22Rv1 (cell line): ENCODE measurements around the gene TNS2.

Experiments used
- ZFX ChIP-seq: fragments of 450-650 bp; IDR thresholded peaks from 2 replicates; pipeline ENCODE4 v1.6.1; 2017; ENCODE audit warnings: antibody characterized with exemption, borderline replicate concordance
- TF ChIP-seq, protein P1 (sequence below): fragments of 450-650 bp; IDR thresholded peaks from 2 replicates; pipeline ENCODE4 v1.5.1; 2017; ENCODE audit warnings: mild to moderate bottlenecking

- TF ChIP-seq, protein P1, sequence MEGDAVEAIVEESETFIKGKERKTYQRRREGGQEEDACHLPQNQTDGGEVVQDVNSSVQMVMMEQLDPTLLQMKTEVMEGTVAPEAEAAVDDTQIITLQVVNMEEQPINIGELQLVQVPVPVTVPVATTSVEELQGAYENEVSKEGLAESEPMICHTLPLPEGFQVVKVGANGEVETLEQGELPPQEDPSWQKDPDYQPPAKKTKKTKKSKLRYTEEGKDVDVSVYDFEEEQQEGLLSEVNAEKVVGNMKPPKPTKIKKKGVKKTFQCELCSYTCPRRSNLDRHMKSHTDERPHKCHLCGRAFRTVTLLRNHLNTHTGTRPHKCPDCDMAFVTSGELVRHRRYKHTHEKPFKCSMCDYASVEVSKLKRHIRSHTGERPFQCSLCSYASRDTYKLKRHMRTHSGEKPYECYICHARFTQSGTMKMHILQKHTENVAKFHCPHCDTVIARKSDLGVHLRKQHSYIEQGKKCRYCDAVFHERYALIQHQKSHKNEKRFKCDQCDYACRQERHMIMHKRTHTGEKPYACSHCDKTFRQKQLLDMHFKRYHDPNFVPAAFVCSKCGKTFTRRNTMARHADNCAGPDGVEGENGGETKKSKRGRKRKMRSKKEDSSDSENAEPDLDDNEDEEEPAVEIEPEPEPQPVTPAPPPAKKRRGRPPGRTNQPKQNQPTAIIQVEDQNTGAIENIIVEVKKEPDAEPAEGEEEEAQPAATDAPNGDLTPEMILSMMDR = no peak
- no peak for TF ChIP-seq ZFX
Measured at GRCh38 chr12:53086361-53086760, 36.5 kb downstream of the TNS2 start.
